GM19023 (cell line): Measurements from ENCODE around the gene ARHGEF19.
A peak's percentile ranks its signal among the peaks of the same experiment; 100 is the strongest.

ENCODE experiments used
- ATAC-seq: cut with Tn5 transposase; IDR thresholded peaks from one replicate; pipeline ENCODE4 v1.9.1; 2021; ENCODE audit warnings: mild to moderate bottlenecking, moderate library complexity; ENCODE audit not compliant: unreplicated experiment

ARHGEF19 gene

GRCh38 chr1:16244650-16245285 is 32.3 kb upstream of the ARHGEF19 start:
- no peak for ATAC-seq

GRCh38 chr1:16243936-16244649 is 31.6 kb upstream of the ARHGEF19 start:
- no peak for ATAC-seq

- no peak for ATAC-seq
These were observed 30.8 kb upstream of the ARHGEF19 start for GRCh38 chr1:16243215-16243610.

DNA sequence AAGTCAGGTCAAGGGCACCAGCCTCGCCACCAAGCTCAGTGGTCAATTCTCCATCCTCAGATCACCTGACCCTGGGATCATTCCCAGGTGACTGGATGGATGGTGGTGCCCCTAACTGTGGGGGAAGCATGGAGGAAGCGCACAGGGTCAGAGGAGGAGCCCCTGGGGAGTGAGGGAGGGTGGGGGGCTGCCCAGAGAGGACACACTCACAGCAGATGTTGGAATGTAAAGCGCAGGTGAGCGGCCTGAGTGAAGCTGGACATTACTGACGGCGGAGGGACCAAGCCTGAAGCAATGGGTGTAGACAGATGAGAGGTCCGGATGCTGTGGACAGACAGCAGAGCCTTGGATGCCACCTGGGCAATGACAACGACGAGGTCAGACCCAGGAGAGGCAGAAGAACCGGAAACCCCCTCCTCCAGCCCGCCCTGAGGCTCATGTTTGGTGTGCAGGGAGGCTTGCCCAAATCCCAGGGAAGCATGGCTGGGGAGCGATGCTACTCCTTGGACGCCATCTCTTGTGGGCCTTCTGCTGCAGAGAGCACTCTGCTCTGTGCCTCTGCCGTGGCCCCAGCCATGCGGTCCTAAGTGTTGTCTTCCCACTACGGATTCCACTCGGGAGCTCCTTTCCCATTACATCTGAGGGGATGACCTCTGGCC is 30.2 kb upstream of the ARHGEF19 start:
- ATAC-seq = no peak

DNA sequence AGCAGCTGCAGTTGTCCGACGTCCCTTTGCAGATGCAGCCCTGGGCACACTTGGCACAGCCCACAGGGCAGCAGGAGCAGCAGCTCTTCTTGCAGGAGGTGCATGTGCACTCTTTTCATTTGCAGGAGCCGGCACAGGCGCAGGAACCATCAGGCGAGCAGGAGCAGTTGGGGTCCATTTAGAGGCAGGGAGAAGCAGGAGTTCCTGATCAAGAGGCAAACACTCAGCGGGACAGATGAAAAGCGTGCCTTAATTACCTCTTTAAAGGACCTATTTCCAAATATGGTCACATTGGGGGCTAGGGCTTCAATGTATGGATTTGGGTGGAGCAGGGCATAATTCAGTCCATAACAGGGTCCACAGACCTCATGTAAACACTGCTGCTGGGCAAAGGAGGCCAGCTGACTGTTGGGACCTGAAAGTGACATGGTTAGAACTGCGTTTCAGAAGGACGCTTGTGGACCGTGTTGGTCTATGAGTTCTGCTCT is 28.8 kb upstream of the ARHGEF19 start:
- no peak for ATAC-seq

- no peak for ATAC-seq
These were observed 27.6 kb upstream of the ARHGEF19 start for GRCh38 chr1:16239972-16240491.

- ATAC-seq = no peak
These were observed 24.9 kb upstream of the ARHGEF19 start for GRCh38 chr1:16237343-16237830.

DNA sequence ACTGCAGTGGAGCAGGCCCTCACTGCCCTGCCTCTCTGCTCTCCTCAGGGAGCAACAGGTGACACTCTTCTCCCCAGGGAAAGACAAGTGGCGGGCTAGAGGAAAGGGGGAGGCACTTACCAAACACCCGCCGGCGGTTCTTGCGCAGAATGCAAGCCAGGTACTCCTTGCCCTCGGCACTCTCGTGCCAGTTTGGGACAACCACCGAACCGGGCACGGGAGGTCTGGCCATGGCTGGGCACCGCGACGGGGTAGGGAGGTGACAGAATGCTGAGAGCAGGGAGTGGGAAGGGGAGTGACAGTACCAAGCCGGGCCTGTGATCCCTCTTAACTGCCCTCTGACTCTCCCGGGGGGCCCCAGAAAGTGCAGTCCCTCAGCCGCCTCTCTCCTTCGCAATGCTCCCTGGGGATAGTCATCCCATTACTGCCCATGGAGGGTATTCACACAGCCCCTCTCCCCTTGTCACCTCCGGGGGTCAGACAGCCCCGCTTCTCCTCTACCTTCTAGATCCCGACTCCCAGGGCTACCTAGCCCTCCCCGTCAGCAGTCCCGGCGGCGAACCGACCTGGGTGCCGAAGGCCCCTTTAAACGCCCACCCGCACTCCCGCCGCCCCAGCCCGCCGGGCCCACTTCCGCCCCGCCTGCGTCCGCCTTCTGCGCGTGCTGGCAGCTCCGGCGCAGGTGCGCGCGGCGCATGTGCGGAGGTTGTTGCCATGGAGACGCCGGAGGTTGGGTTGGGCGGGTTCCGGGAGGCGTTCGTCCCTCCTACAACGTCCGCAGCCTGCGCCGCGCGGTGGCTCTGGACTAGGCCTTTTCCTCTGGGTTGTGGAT is 24.3 kb upstream of the ARHGEF19 start, which contains the start of gene CPLANE2:
CPLANE2 (minus strand) TSS at position 673 of the 832 bp plus-strand sequence; CDS start at position 232, 441 bp downstream.
- peak; percentile 79 for ATAC-seq

GRCh38 chr1:16235944-16236510 is 23.6 kb upstream of the ARHGEF19 start:
- peak; percentile 24 for ATAC-seq

- no peak for ATAC-seq
These were observed 22.9 kb upstream of the ARHGEF19 start for GRCh38 chr1:16235347-16235746.

- no peak for ATAC-seq
These were observed 21.0 kb upstream of the ARHGEF19 start for GRCh38 chr1:16233431-16233830.

- ATAC-seq = no peak
These were observed 19.9 kb upstream of the ARHGEF19 start for GRCh38 chr1:16232316-16232710.

DNA sequence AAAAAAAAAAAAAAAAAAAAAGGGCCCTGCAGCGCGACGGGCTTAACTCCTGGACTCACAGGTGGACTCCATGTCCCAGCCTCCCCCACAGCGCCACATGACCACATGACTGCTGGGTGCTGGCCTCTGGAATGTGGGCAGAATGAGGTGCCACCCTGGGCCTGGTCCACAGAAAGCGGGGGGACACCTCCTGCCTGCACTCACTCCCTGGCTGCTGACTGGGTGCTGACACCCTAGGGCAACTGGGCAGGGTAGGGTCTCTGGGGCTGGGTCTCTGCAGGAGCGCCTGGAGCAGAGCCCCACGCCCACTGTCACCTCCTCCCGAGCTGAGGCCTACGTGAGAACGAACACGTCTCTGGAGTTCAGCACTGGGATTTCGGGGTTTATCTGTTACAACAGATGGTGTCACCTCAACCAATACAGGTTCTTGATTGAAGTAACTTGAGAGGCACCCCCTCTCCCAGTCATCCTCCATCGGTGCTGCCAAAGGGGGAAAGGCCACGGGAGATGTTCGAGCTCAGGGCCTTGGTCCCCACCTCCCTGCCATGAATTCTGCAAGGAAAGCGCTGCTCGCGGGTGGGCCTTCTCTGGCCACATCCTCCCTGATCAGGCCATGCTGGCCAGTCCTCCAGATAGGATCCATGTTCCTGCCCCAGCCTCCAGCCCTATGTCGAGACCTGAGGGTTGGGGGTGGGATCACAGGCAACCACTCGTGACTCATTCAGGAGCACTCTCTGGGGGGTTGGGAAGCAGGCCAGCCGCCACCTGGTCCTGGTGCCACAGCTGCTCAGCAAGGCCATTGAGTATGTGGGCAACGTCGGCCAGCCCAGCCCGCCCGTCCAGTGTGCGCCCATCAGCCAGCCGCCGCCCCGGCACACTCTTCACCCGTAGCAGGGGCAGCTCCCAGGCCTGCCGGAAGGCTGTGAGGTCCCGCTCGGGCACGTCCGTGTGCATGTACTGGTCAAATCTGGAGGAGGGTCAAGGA is 19.2 kb upstream of the ARHGEF19 start:
- ATAC-seq = no peak

- ATAC-seq = no peak
These were observed 18.3 kb upstream of the ARHGEF19 start for GRCh38 chr1:16230744-16231143.

DNA sequence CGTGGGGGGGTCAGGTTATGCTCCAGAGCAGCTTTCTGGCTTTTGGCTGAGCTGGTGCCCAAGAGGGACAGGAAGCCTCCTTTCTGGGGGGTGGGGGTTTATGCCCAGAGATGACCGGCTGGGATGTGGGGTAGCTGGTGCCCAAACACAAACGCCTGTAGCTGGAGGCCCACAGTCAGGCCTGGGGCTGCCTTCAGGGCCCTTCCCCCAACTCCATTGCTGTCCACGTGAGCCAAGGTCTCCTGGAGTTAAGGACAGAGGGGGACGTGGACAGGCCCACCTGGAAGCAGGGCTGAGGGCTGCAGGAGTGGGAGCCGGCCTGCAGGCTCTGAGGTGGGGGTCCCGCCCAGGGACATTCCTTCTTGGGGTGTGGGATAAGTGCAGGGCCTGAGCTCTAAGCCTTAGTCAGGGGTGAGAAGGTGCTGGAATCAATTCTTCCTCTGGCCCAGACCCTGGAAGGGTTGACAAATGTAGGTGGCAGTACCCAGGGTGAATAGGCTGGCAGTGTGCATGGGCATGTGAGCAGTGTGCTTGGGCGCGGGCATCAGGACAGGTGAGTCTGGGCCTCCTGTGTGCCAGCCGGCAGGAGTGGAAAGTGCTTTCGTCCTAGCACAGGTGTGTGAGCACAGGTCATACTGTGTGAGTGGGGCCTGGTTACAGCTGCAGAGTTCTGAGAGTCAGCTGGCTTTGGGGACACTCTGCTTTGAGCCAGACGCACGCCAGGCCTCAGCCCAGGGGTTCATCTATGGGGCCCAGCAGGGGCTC is 17.7 kb upstream of the ARHGEF19 start:
- ATAC-seq = no peak

GRCh38 chr1:16226490-16227179 is 14.2 kb upstream of the ARHGEF19 start:
- ATAC-seq = no peak

DNA sequence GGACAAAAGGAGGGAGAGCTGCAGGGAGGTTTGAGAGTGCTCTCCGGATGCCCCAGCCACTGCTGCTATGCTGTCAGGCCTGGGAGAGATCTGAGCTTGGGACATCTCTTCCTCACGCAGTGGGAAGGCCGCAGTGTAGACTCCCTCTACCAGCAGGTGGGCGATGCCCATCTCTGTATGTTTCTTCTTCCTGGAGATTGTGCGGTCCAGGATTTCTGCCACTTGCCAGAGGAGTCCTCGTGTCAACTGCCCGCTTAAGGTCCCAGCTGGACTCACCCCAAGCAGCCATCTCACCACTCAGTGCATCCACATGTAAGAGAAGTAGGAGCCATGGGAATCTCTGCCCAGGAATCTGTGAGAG is 13.7 kb upstream of the ARHGEF19 start:
- ATAC-seq = no peak

DNA sequence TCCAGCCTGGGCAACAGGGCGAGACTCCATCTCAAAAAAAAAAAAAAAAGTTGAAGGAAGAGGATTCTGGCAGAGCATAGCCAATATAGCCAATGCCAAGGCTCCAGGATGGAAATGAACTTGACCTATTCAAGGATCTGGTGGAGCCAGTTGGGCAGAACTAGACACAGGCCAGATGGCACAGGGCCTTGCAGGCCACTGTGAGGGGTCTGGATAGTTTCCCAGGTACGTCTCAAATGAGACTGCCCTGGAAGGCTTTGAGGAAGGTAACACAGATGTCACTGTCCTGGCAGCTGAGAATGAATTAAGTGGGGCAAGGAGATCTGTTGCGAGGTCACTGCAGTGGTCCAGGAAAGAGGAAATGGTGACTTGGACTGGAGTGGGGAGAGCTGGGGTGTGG is 12.0 kb upstream of the ARHGEF19 start:
- no peak for ATAC-seq
